Panc1 (cell line): Measurements from ENCODE around the gene SHB. TPM values are rescaled to one million over a fixed set of nuclear protein-coding genes. Genes with fewer than 3 reads are reported as not detected.

Experiments used
- ATAC-seq: fragments of 200-7000 bp; cut with Tn5 transposase; 2 replicates; pipeline ENCODE4 v1.9.1; 2020; ENCODE audit warnings: mild to moderate bottlenecking, moderate library complexity
- BruUV-seq: library from RNA; stranded (reverse); fragments of 400-500 nt; replicated peaks from 2 replicates; lab custom pipeline; 2021; lab: Mats Ljungman, UMichigan
- CTCF ChIA-PET: fragments of 300-600 bp; sonication (Branson Sonifier 250); formaldehyde crosslinking; loops from one replicate; lab custom pipeline; 2022; ENCODE audit warnings: antibody characterized with exemption; lab: Charles Lee
- POLR2A ChIA-PET: fragments of 300-600 bp; sonication (Branson Sonifier 250); formaldehyde crosslinking; loops from one replicate; lab custom pipeline; 2022; ENCODE audit warnings: antibody characterized with exemption; lab: Charles Lee
- DNase-seq: peaks from one replicate; pipeline ENCODE4 v3.0.0-alpha.2; 2010; ENCODE audit warnings: low read depth, low spot score
- H3K27ac ChIP-seq: 2 replicates; pipeline ENCODE4 v1.5.1; 2011; ENCODE audit warnings: mild to moderate bottlenecking, low read length, inconsistent platforms
- H3K27me3 ChIP-seq: fragments of 200-500 bp; sonication (Bioruptor generic); 2 replicates; pipeline ENCODE4 v1.6.0; 2014; ENCODE audit warnings: low read length, inconsistent platforms; ENCODE audit not compliant: control insufficient read depth, insufficient read depth
- H3K36me3 ChIP-seq: fragments of 200-500 bp; sonication (Bioruptor generic); 2 replicates; pipeline ENCODE4 v1.5.1; 2014; ENCODE audit warnings: inconsistent platforms, mild to moderate bottlenecking, low read length, moderate library complexity; ENCODE audit not compliant: control insufficient read depth, insufficient read depth
- H3K4me1 ChIP-seq: 2 replicates; pipeline ENCODE4 v1.5.1; 2011; ENCODE audit warnings: inconsistent platforms, mild to moderate bottlenecking, low read length, moderate library complexity; ENCODE audit not compliant: control insufficient read depth, insufficient read depth
- H3K4me3 ChIP-seq, 2 experiments: 2 replicates each; pipeline ENCODE4 v1.5.1; 2011 to 2012; ENCODE audit warnings: low read depth in 2 of 2, low read length in 2 of 2, mild to moderate bottlenecking in 2 of 2, inconsistent platforms in 1 of 2, moderate library complexity in 1 of 2
- H3K9me3 ChIP-seq: fragments of 200-500 bp; sonication (Bioruptor generic); 2 replicates; pipeline ENCODE4 v1.5.1; 2014; ENCODE audit warnings: low read depth, mild to moderate bottlenecking, inconsistent platforms, low read length, moderate library complexity; ENCODE audit not compliant: control insufficient read depth, insufficient read depth
- CTCF ChIP-seq: fragments of 450-650 bp; IDR thresholded peaks from 2 replicates; pipeline ENCODE4 v1.5.1; 2017; ENCODE audit warnings: mild to moderate bottlenecking
- POLR2AphosphoS5 ChIP-seq: IDR thresholded peaks from 2 replicates; pipeline ENCODE4 v1.6.1; 2012; ENCODE audit warnings: mild to moderate bottlenecking, low read depth, low read length, moderate library complexity
- REST ChIP-seq, 2 experiments: IDR thresholded peaks; 2 replicates each; pipeline ENCODE4 v1.6.1; 2011 to 2012; ENCODE audit warnings: low read depth in 2 of 2, control low read depth in 1 of 2, low read length in 1 of 2, mild to moderate bottlenecking in 1 of 2, moderate library complexity in 1 of 2; ENCODE audit not compliant: insufficient read depth in 1 of 2
- SIN3A ChIP-seq: IDR thresholded peaks from 2 replicates; pipeline ENCODE4 v1.6.1; 2012; ENCODE audit warnings: low read depth, mild to moderate bottlenecking, low read length, moderate library complexity, borderline replicate concordance; ENCODE audit not compliant: insufficient read depth
- TCF7L2 ChIP-seq: IDR thresholded peaks from 2 replicates; pipeline ENCODE4 v1.6.1; 2011; ENCODE audit warnings: mild to moderate bottlenecking, low read depth, low read length, inconsistent platforms
- in situ Hi-C: cut with HindIII; loops from 2 replicates; pipeline ENCODE4 v1.10.0; 2016; ENCODE audit warnings: low sequenced_read_pairs, low pct_unique_long_range_greater_than_20kb
- intact Hi-C: fragments of 100-400 bp; cut with micrococcal nuclease; formaldehyde crosslinking; loops from one replicate; pipeline ENCODE4 v1.10.0; 2022; ENCODE audit not compliant: unreplicated experiment
- total RNA-seq: library from RNA; stranded (reverse); gene quantifications from one replicate; pipeline ENCODE4 v1.2.1, GENCODE V29; 2021; ENCODE audit not compliant: unreplicated experiment

Gene SHB
- total RNA-seq, 1 experiment from 2014 or later = 59.9 TPM

- BruUV-seq = no TSS peak
- H3K27ac ChIP-seq = peak overlapping the region; percentile 99
- H3K36me3 ChIP-seq = no peaks in the 10 kb centered on the region; the same call in 1 of the 2 replicates
- ChIA-PET POLR2A (no interaction called here), CTCF (no interaction called here)
- TF ChIP-seq CTCF = no peak
- TF ChIP-seq POLR2AphosphoS5 = no peak; the same call in 1 of the 2 replicates
- TF ChIP-seq REST (IDR thresholded peaks at IDR 0.05; ENCODE audit: insufficient read depth in 1 of 2, low read depth in 2 of 2, low read length in 1 of 2) = no peak
- TF ChIP-seq SIN3A = 0 out of 2 replicates have a peak, but pooled peaks have one; percentile 21
- peak; percentile 69 for TF ChIP-seq TCF7L2
- peak; percentile 59 for ATAC-seq
- intact Hi-C loops (no loop called here), in situ Hi-C loops (no loop called here)
- H3K9me3 ChIP-seq = no peaks in the 10 kb centered on the region
- no peaks in the 10 kb centered on the region for H3K27me3 ChIP-seq
- no peak overlapping the region for H3K4me3 ChIP-seq
- DNase-seq = no peak
- peaks cover 91% of the 10 kb centered on the region for H3K4me1 ChIP-seq
Measured at GRCh38 chr9:38039090-38039906, 29.7 kb downstream of the SHB start.

- ATAC-seq (no peak), DNase-seq (no peak)
- Histone ChIP-seq H3K36me3 (no peaks in the 10 kb centered on the region; the same call in 1 of the 2 replicates), H3K27me3 (no peaks in the 10 kb centered on the region), H3K27ac (peak overlapping the region; percentile 99), H3K4me3 (no peak overlapping the region), H3K4me1 (peaks cover 93% of the 10 kb centered on the region), H3K9me3 (no peaks in the 10 kb centered on the region)
- TF ChIP-seq CTCF (no peak), POLR2AphosphoS5 (no peak), TCF7L2 (no peak), REST (IDR thresholded peaks at IDR 0.05; ENCODE audit: insufficient read depth in 1 of 2, low read depth in 2 of 2, low read length in 1 of 2) (no peak), SIN3A (no peak)
- intact Hi-C loops (no loop called here), in situ Hi-C loops (no loop called here)
- ChIA-PET POLR2A (no interaction called here), CTCF (no interaction called here)
- no TSS peak for BruUV-seq
Measured at GRCh38 chr9:38038307-38039089, 30.5 kb downstream of the SHB start.
